Upper lobe of left lung (tissue), 4 donors: Measurements from ENCODE around the gene AHCYL2.

Source experiments
- CTCF ChIP-seq, 6 experiments: fragments of 450-650 bp in 4 of 6; fragments of 200-600 bp in 2 of 6; sonication (generic) in 2 of 6; IDR thresholded peaks; one replicate each; pipeline ENCODE4 v1.5.1; 2016 to 2019; ENCODE audit warnings: antibody characterized with exemption in 6 of 6
- POLR2AphosphoS5 ChIP-seq, 2 donors: sonication (generic); formaldehyde crosslinking; IDR thresholded peaks; one replicate each; pipeline ENCODE4 v1.5.1; 2017; ENCODE audit warnings: antibody characterized with exemption in 2 of 2

GRCh38 chr7:129191272-129191671 lies 33.6 kb upstream of the AHCYL2 start:
- TF ChIP-seq POLR2AphosphoS5 (IDR thresholded peaks at IDR 0.05) (no peak), CTCF (IDR thresholded peaks at IDR 0.05) (no peak)
